ENCODE measurements around the gene RASD1.

RASD1 gene, protein sequence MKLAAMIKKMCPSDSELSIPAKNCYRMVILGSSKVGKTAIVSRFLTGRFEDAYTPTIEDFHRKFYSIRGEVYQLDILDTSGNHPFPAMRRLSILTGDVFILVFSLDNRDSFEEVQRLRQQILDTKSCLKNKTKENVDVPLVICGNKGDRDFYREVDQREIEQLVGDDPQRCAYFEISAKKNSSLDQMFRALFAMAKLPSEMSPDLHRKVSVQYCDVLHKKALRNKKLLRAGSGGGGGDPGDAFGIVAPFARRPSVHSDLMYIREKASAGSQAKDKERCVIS

DNA sequence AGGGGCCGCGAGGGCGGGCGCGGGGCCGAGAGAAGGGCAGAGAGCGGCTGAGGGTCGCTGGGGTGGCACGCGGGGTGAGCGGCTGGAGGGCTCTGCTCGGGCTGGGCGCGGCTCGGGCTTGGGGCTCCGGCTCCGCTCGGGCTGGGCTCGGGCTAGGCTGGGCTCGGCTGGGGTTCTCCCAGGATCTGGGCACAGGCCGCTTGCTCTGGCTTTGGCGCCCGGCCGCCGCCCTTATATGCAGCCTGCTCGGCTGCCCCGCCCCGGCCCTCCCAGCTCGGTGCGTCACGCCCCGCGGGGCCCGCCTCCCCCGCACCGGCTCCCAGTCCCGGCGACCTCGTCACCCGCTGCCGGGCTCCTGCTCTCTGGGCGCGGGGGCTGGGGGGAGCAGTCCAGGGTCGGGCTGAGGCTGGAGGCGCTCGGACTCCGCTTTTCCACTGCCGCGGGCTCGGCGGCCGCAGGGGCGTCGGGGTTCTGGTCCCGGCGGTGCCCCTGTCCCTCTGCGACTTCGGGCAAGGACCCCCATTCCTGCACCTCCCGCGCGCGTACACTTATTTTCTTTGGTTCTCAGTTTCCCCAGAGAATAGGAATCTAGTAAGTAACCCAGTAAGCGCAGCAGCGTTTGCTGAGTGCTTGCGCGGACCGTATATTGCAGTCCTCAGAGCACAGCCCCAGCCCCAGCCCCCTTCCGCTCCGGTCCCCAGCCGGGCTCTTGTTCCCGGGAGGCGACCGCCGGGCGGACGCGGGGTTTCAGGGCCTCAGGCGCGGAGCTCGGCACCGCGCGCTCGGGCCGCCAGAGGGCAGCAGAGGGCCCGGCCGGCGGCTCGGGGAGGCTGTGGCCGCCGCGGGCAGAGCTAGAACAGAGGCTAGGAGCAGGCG is at the start of gene RASD1:
Gene RASD1 (minus strand): TSS at position 207 of the 876 bp plus-strand sequence. CDS start 214 bp downstream, outside the sequence.
- DNase-seq: peak; percentile 93

DNA sequence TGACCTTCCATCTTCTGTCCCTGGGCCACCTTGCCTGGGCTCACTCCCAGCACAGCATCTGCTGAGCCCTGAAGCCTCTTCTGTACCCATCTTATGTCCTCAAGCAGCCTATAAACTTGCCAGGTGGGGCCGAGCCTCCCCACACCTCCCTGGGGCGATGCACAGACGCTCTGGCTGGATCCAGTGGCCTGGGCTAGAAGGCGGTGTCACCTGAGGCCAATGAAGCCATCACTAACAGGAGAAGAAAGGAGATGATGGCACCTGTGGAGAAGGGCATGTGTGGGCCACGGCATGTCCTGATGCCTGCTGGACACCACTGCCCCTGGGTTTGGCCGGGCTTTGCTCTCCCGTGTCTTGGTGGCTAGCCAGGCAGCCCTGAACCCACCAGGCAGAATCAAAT is 49.8 kb upstream of the RASD1 start:
- DNase-seq: no peak

DNA sequence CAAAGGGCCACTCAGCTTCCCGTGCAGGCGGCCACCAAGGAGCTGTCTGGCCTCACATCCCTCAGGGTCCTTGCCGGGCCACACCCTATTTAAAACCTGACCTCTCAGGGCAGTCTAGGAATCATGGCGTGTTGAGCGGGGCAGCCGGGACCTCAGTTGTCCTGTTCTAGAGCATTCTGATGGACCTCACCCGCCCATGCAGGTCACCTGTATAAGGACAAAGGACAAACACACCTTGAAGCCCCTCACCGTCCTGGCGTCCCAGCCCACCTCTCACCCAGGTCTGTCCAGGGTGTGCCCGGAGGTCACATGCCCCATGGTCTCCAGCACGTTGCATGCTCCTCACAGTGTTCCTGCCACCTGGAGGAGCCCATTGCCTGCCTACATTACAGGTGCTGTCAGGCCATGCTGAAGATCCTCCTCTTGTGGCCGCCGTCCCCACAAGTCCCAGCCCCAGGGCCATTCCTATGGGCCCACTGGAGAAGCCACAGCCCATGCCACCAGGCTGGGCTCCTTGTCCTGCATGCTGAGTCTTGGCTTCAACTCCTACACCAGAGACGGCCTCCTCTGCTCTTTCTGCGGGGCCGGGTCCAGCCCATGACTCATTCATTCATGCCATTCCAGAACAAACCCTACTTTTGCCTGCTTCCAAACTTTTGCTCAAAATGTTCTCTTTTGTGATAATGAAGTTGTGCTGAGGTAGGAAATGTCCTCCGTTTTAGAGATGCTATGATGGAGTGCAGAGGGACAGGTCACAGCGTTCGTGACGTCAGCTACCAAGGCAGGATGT is 49.0 kb upstream of the RASD1 start:
- no peak for DNase-seq

DNA sequence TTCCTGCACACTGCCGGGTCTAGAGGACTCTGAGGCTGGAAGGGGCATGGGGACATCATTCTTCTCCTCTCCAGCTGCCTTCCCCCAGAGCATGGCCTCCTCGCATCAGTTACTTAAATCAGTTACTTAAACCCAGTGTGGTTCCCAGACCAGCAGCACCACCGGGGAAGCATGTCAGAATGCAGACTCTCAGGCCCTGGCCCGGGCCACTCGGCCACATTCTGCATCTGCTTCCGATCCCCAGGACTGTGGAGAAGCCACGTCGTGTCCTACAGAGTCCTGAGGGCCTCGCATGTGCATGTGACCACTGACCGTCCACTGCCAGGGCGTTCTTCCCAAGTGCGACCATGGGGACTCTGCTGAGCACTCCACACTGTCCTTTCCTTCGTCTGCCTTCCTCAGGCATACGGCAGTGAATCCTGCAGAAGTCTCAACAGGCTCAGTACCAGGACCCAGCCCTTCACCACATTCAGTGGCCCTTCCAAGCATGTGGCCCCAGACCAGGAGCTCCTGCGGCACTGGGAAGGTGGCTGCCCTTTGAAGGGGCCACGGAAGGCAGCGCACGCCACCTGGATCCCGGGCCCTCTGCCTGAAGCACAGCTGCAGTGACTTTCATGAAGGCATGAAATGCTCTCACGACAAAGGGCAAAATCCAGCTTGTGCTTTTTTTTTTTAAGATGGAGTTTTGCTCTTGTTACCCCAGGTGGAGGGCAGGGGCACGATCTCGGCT is 46.9 kb upstream of the RASD1 start:
- no peak for DNase-seq

DNA sequence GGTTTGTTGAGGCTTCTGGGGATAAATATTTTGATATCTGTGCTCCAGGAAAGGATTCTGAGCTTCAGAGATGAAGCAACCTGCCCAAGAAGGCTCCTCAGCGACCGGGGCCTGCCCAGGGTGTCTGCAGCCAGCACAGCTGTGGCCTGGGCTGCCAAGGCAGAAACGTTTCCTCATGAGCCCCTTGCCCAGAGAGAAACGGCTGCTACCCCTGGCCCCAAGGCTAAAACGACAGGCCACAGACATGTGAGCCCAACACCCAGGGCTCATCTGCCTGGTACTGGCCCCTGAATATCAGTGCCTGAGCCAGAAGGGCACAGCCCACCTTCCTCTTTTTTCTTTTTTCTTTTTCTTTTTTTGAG is 45.4 kb upstream of the RASD1 start:
- DNase-seq: no peak

DNA sequence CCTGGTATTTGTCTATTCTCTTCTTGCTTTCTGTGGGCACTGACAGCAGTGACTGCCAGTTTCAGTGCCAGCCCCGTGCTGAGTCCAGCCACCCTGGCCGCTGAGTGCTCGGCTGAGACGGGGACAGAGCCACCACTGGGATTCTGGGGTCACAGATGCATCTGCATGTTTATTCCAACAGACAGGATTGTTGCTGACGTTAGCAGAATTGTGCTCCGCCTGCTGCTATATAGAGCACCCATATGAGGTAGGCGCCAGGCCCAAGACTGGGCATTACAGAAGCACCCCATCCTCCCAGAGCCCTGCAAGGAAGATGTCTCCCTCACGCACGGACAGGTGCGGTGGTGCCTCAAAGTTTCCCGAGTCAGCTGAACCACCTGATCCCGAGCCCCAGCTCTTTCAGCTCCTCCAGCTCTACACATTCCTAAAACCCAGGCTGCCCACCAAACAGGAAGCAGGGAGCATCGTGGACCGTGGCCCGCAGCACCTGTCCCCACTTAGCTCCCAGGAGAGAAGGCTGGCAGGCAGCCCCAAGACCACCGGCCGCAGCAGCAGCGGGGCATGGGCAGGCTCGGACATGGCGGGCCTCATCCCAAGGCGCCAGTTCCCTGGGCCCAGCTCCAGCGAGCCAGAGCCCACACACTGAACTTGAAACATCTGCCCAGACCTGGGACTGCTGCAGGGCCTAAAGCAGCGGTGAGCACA is 44.9 kb upstream of the RASD1 start:
- no peak for DNase-seq

DNA sequence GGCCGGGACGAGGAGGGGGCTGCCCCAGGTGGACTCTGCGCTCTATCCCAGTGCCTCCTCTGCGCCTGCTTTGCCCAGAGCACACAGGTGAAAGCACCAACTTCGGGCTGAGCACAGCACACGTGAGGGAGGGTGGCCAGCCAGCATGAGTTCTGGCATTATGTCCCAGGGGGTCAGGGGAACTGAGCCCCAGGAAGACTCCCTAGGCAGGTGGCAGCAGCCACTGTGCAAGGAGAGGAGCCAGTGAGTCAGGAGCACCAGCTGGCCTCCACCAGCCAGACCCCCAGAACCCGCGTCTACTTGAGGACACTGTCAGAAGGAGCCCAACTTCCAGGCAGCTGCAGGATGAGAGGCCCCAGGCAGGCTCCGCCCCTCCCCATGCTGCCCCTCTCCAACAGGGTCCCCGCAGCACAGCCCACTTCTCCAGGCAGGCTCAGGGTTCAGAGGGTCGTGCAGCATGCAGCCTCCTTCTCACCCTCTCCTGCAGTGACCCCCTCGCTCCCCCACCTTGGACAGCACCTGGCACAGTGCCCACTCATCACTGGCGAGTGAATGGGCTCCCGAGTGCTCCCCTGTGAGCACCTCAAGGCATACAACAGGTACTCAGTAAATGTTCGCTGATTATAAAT is 44.2 kb upstream of the RASD1 start:
- DNase-seq: peak; percentile 71

DNA sequence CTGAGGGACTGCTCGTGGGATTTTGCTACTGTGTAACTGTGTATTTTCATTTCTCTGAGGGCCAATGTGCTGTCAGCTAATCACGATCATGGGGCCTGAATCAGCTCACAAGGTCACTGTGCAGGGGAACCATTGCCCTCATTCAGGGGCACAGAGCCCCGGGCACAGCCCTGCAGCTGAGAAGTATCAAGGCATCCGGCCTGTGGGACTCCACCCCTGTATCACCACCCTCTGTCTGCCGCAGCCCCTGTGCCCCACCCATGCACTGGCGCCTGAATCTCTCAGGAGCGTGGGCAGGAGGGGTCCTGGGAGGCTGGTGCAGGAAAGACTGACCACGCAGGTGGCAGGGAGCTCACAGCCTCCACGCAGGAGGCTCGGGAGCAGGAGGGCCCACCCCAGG is 43.4 kb upstream of the RASD1 start:
- no peak for DNase-seq

DNA sequence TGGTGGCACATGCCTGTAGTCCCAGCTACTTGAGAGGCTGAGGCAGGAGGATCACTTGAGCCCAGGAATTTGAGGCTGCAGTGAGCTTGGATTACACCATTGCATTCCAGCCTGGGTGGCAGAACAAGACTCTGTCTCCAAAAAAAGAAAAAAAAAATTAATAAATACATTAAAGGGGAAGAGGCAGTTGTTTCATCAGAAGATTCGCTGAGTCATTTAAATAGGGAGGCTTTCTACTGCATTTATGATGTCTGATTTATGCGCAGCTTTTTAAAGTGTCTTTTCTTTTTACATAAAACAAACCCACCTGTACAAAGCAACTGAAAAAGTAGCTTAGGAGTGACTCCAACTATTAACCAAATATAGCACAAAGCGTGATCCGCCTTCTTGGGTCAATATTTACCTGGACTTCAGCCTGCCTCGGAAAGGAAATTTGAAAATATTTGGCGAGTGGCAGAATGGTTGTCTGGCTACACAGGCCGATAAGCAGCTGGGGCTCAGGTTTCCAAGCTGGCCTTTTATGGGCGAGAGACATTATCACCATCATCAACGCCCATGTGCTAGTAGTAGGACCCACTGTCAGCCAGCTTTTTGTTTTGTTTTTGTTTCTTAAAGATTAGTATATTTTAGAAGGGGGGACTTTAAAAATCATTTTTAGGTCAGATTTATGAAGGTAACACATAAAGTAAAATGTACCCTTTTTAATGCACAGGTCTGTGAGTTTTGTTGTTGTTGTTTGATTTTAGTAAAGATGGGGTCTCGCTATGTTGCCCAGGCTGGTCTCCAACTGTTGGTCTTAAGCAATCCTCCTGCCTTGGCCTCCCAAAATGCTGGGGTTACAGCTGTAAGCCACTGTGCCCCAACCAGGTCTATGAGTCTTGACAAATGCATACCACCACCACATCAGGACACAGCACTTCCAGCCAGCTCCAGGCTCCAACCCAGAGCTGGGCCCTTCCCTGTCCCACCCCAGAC is 42.5 kb upstream of the RASD1 start:
- DNase-seq: no peak

DNA sequence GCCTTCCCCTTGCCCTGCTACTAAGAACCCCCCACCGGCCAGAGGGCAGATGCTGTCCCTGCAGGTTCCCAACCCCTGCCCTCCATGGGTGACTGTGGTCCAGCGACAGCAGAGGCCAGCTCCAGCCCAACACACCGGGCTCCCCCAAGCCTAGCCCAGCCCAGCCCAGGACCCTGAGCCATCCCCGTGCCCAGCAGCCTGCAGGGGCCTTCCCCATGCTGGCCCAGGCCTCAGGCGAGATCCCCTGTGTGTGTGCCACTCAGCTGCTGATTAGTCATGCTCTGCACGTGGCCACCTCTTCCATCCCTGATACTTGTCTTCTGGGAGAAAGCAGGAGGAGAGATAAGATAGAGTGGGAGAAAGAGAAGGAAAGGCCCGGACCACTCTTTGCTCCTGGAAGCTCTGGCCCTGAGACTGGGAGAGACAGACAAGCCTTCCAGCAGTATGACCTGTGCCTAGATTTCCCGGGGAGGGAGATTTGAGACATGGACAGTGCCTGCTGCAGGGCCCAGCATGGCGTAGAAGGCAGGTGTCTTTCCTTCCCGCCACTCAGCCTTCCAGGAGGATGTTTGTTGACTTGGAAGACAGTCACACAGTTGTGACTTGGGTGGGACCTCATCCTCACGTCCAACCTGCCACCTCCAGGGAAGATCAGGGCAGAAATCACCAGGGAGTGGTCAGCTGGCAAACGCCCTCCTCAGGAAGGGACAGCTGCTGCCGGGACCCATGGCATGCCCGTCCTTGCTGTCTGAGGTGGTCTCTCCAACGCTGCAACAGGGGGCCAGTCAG is 41.3 kb upstream of the RASD1 start:
- no peak for DNase-seq

DNA sequence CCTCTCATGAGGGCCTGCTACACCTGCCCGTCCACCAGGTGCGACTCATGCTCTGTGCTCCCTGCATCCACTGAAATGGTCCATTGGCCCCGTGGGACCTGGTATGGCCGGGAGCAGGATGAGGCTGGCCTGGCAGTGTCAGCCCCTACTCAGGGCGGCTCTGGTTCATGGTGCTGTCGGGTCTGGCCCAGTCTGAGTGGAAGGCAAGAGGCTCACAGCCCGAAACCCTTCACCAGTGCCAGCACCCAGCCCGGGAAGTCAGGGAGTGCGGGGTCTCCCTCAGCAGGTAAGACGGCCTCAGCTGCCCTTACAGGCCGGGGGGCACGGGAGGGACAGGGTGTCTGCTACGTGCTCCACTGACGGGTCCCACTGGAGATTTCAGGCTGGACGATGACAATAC is 40.5 kb upstream of the RASD1 start:
- DNase-seq: no peak

DNA sequence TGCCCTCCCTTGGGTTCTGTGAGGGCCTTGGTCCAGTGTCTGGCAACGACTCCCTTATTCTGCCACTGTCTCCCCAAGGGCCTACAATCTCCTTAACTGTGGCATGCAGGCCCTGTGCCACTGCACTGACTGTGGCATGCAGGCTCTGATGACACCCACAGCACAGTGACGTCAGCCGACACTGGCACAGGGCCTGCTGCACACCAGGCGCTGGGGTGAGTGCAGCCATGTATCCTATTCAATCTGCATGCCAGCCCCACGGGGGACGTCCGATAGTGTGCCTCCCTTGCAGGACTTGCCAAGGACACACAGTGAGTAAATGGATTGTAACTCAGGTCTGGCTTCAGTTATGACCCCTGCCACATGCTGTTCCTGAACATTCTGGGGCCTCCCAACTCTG is 39.8 kb upstream of the RASD1 start:
- no peak for DNase-seq

DNA sequence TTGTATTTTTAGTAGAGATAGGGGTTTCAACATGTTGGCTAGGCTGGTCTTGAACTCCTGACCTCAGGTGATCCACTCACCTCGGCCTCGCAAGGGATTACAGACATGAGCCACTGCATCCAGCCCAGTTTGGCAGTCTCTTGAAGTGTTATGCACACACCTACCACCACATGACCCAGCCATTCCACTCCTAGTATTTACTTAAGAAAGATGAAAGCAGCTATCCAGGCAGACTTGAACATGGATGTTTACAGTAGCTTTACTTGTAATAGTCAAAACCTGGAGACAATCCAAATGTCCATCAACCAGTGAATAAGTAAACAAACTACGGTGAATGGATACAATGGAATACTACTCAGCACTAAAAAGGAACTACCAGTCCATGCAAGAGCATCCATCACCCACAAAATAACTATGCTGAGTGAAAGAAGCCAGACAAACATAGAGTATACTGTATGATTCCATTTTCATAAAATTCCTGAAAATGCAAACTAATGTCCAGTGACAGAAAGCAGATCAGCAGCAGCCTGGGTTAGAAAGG is 37.8 kb upstream of the RASD1 start:
- no peak for DNase-seq

DNA sequence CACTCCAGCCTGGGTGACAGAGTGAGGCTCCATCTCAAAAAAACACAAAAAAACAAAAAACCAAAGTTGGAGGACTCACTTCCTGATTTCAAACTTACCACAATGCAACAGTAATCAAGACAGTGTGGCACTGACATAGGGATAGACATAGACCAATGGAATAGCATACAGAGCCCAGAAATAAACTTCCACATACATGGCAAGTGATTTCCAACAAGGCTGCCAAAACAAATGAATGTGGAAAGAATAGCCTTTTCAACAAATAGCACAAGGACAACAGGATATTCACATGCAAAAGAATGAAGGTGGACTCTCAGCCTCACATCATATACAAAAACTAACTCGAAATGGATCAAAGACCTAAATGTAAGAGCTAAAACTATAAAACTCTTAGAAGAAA is 36.8 kb upstream of the RASD1 start:
- no peak for DNase-seq

DNA sequence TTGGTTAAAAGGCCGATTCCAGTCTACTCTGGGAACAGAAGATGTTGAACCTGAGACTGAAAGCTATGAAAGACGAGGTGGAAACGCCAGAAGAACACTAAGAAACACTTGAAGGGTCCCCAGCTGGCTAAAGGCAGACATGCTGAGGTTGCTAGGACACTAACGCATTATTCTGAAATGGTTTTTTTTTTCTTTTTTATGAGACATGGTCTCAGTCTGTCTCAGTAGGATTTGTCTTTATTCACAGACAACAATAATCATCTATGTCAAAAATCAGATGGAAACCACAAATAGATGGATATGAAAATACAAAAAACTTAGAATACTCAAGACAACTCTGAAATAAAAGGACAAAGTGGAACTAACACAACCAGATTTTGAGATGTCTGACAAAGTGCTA is 35.0 kb upstream of the RASD1 start:
- peak; percentile 60 for DNase-seq

DNA sequence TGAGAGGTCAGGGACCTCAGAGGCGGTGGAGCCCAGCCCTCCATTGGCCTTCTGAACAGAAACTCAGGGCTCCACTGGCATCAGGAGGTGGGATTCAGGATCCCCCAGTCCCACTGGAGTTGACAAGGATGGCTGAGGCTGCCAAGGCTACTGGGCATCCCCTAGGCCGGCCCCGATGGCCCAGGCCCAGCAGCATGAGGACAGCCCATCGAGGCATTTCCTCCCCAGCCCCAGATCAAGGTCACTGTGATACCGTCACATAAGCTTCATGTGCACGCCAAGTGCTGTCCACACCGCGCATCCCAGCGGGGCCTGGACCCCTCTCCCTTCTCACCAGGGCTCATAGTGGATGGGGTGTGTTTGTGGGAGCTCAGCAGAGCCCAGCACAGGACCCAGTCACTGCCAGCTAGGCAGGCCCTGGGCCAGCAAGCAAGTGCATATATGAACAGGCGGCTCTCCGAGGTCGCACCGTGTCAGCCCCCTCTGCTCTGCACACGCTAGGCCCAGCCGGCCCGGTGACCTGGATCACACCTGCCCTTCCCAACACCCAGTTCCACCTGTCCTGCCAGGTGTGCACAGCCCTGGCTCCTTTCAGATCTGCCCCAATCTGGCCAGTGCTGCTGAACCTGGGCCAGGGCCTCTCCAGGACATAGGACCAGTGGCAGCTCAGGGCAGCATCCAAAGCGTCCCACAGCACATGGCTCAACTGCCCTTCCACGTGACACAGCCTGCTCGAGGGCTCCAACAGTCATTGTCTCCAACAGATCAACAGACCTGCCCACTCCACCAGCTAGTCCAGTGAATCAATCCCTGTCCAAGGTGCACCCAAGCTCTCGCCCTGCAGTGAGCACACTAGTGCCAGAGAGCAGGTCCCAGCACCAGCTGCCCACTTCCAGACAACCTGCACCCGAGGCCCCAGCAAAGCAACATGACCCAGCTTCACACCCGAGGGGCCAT is 32.8 kb upstream of the RASD1 start:
- DNase-seq: no peak

DNA sequence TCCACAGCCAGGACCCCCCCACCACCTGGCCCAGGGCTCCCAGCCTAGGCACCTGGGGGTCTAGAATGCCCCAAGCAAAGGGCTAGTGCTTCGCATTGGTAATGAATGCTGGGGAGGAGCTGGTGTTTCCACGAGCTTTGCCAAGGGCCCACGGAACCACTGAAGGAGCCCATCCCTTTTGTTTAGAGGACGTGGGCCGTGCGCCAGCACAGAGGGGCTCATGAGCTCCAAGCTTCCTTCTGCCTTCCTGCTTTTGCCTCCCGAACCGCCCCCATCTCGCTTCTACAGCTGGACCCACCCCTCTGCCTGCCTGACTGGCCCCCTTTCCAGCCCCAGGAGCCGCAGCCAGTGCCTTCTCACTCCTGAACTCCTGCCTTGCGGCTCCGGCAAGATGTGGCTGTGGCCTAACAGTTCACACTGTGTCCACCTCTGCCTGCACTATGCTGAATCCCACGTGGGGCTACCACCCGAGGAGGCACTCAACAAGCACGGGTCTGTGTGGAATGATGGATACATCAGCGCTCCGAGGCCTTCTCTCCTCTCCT is 31.8 kb upstream of the RASD1 start:
- DNase-seq: no peak

DNA sequence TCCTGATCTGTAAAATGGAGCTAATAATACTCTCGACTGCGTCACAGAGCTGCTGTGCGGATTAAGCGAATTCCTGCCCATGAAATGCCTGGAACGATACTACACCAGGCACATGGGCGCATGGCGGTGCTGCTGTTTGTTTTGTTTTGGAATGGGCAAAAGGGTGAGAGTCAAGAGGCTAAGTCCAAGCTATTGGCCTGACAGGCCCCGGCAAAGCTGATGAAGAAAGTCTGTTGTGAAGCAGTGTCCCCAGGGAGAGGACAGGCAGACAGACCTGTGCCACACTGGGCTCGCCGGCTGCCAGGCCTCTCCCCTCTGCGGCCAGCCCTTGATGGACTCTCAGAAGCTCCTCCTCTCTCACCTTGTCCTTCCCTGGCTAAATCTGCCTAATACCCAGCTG is 31.3 kb upstream of the RASD1 start:
- DNase-seq: no peak

All from eye (tissue), 1 donor.